Epithelial cell of prostate (primary cell): ENCODE data around the gene GPR180.
"Not testable (repeated sequence)": the region's sequence is repeated elsewhere in the genome, so short reads cannot be mapped to it uniquely, and the experiment has no call there.

Source experiments
- DNase-seq: peaks from one replicate; pipeline ENCODE4 v3.0.0-alpha.2; 2011; ENCODE audit warnings: low read depth, low spot score
- H3K27ac ChIP-seq: fragments of 450-650 bp; 2 replicates; pipeline ENCODE4 v1.5.1; 2017; ENCODE audit warnings: mild to moderate bottlenecking

Gene GPR180

DNA sequence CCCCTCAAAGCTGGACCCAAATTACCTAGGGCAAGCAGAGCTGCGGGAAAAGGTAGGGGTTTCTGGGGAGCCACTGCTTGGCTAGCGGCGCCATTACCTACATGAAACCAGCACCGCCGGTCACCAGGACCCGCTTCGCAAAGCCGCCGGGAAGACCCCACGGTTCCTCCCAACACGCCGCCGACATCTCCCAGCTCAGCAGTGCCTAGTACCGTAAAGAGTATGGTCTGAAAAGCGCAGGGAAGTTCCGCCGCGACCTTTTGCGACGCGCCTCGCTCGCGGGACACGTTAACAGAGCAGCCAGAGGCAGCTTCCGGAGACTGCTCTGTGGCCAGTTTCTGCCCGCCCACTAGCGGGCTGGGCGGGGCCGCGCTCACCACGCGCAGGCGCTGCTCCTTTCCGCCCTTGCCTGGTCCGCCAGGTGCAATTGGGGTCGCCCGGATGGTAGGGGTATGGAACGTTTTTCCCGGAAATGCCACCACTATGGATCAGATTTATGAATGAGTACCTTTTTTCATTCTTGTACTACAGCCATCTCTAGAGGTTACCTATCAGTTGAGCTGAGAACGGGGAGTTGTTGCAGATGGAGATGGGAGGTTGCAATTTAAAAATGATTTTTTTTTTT lies 5.6 kb upstream of the GPR180 start, which contains the start of gene TGDS:
TGDS (minus strand) TSS at position 203 of the 625 bp plus-strand sequence; CDS start at position 187, 16 bp downstream.
- peak within 1 kb of the TSS; percentile 60 for H3K27ac ChIP-seq
- peak; percentile 59 for DNase-seq

DNA sequence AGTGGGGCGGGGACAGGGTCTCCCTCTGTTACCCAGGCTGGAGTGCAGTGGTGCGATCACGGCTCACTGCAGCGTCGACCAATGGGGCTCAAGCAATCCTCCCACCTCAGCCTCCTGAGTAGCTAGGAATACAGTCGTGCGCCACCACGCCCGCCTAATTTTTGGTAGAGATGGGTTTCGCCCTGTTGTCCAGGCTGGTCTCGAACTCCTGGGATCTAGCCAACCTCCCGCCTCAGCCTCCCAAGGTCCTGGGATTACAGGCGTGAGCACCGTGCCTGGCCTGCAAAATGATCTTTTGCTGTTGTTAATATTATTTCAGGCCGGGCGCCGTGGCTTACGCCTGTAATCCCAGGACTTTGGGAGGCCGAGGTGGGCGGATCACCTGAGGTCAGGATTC lies 5.1 kb upstream of the GPR180 start:
- DNase-seq = no peak

DNA sequence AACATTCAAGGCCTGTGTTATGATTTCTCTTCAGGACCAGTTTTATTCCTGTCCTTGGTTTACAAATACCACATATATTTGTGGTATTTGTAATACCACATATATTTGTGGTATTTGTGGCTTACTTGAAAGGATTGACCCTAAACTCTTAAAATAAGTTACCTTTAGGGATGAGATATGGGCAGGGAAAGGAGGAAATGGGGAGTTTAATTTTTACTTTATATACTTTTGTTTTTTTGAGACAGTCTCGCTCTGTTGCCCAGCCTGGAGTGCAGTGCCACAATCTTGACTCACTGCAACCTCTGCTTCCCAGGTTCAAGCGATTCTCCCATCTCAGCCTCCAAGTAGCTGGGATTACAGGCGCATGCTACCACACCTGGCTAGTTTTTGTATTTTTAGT lies 3.4 kb upstream of the GPR180 start:
- H3K27ac ChIP-seq = no peak overlapping the region
- DNase-seq = no peak

More for the DNA sequence above, 5.1 kb upstream of the GPR180 start:
- no peak overlapping the region for H3K27ac ChIP-seq

DNA sequence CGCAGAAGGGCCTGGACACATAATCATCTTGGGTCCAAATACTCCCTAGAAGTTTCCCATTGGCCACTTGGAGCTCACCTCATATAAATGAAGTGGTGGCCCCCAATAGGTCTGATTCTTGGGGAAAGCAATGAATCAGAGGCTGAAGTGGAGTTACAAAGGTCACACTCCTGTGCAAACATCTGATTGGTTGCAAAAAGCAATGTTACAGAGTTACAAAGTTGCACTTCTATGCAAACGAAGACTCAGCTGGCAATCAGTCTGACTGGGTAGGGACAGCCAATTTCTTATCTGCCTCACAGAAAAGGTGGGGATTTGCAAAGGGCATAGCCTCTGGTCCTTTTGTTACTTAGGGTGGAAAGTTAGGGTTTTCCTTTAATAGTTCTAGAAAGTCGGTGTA lies 1.8 kb upstream of the GPR180 start:
- H3K27ac ChIP-seq = no peak overlapping the region
- no peak for DNase-seq

DNA sequence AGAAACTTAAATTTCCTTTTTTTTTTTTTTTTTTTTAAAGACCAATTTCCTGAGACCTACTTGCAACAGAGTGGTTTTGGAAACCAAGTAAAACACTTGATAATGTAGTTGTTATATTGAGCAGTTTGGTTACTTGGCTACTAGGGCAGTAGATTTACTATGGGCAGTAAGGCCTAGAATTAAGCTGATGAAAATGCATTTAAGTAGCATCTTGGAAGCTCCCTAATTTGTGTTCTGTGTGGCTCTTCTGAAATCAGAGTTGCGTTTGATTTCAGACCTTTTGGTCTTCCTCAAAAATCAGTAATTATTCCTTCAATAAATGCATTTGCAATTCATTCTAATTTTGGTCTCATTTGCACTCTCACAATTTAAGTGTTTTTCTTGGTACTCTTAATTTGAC lies 810 bp downstream of the GPR180 start:
- no peak for DNase-seq
- peak overlapping the region; percentile 72 for H3K27ac ChIP-seq

DNA sequence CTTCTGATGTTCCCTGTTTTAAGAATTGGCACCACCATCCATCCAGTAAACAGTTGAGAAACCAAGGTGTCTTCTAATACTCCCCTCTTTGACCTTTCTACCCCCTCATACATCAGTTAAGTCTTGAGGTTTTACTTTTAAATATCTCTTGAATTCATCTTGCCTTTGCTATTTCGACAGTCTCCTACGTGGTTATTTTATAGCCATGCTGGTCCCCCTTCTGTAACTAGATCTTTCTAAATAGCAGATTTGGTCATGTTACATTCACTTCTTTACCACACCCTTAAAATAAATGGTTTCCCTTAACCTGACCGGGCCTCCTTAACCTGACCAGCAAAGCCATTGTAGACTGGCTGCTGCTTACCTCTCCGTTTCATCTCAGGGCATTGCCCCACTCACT lies 5.4 kb downstream of the GPR180 start:
- no peak for DNase-seq

DNA sequence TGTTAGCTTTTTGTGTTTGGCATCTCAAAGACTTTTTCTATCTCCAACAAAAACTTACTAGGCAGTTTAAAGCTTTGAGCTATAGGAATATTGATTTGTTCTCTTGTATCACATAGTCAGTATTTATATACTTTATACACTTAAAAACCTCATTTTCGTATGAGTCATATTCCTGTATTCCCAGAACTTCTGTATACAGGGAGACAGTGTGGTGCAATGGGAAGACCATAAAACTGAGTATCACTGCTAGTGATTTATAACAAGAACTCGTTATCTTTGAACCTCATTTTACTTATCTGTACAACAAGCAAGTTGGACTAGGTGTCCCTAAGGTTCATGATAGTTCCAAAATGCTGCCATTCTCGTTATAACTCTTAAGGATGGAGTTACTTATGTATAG lies 6.3 kb downstream of the GPR180 start:
- H3K27ac ChIP-seq = no peak overlapping the region
- DNase-seq = no peak

More for the DNA sequence above, 5.4 kb downstream of the GPR180 start:
- no peak overlapping the region for H3K27ac ChIP-seq

DNA sequence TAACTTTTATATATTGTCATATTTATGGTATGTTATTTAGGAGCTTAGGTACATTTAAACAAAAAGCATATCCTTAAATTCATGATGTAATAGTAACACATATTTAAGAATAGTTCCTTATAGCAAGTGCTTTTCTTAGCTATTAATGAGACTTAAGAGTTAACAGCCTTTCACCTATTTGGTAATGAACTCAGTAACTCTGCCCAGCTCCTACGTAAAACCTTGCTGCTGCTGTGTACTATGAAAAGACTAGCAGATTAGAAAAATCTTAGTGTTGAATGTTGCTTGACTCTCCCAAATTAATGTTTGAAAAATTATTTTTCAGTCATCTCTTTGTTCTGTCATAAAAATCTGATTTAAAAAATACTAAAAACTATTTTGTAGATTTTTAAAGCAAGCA lies 6.9 kb downstream of the GPR180 start:
- H3K27ac ChIP-seq = no peak overlapping the region
- DNase-seq = no peak

DNA sequence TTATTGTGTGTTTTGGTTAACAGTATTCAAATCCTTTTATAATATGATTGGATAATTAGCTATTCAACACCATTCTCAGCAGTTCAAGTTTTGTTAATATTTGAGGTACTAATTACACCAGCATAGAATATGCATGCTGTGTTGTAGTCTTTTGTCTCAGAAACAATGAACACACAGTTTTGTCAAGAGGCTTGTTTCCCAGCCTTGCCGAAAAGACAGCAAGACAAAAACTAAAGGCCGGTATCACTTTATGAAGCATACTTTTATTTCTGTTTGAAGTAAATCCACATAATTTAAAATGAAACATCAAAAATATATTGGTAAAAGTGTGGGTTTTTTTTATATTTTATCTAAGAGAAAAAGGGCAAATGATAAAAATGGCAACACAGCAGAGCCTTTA lies 7.5 kb downstream of the GPR180 start:
- no peak overlapping the region for H3K27ac ChIP-seq
- DNase-seq = no peak

DNA sequence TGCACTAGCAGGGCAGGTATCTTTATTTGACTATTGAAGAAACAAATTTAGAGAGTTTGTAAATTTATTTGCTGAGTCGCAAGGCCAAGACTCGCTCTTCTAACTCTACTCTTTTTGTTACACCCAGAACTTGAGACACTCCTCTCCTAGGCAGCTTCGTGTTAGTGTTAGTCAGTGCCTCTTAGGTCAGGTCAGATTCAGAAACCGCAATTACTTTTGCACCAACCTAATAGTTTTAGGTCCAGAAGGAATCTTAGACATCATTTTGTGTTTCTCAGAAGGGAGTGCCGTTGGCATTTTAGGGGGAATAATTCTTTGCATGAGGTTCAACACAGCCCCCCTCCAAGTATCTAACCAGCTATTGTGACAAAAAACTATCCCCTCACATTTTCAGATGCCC lies 8.8 kb downstream of the GPR180 start:
- H3K27ac ChIP-seq = no peak overlapping the region

DNA sequence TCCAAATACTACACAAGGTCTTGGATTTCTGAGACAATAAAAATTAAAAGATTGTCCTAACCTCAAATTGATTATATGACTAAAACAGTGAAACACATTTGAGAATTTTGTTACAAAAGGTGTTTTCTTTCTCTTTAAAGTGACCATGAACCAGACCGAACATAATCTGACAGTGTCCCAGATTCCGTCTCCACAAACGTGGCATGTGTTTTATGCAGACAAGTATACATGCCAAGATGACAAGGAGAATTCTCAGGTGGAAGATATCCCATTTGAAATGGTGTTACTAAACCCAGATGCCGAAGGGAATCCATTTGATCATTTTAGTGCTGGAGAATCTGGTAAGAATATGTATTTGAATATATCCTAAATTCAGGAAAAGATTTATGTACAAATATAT lies 10.4 kb downstream of the GPR180 start:
- H3K27ac ChIP-seq = no peak overlapping the region
- DNase-seq = no peak

More for the DNA sequence above, 8.8 kb downstream of the GPR180 start:
- no peak for DNase-seq

DNA sequence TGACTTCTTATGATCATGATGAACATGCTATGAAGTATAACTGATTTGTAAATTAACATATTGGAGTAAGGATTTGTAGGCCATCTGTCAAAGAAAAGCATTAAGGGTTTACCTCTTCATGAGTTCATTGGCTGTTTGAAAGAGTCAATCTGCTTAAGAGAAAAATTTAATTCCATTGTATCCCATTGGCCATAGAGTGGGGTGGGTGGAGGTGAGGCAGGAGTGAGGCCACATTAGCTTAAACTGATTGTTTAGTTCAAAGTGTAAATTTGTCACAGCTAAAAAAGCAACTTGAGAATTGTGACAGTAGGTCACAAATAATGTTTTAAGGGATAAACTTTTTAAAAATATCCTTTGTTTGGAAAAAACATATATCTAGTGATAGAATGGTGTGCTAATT lies 11.4 kb downstream of the GPR180 start:
- no peak overlapping the region for H3K27ac ChIP-seq

DNA sequence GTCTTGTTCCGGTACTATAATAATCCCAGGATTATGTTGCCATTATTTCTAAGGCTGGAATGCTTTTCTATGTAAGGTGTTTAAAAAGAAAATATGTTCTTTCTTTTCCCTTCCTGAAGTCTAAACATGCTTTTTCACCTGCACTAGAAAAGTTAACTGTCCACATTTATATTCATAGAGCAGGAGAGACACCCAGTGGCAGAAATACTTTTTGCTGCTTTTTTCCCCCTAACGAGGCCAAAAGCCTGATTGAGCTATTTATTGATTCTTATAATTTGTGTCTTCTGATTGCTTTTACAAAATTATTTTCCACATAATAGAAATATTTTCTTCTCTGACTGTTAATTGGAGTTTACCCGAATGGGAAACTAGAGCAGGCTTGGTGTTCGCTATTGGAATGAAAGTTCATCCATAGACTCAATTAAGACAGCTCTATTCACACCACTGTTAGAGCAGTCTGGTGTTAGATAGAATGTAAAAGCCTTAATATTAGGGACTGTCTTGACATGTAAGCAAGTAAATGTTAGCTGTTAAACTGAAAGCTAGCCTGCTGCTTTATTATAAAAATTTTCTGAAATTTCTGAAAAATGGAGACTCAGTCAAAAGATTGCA lies 15.8 kb downstream of the GPR180 start:
- no peak for DNase-seq
- no peak overlapping the region for H3K27ac ChIP-seq

More for the DNA sequence above, 11.4 kb downstream of the GPR180 start:
- no peak for DNase-seq

DNA sequence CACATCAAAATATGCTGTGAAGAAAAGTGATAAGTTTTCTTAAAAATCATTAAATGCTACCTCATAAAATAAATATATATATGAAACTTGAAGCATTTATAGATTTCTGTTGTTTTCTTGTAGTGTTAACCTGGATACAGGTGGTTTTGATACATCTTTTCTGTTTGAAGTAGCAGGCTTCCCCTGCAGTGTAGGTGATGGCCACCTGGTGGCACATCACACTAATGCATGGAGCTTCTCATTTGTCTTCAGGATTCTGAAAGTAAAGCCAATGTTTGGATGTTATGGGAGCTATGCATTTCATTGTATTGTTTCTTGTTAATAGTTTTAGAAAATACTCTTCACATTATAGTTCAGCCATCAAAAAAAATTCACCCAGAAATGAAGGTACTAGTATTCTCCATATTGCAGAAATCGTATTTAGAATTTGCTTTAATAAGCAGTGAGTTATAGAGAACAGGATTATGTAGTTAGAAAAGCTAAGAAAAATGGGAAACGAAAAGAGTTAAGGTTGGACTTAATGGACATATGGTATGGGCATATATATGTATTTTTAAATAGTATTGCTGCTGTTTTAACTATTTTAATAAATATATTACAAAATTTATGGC lies 18.7 kb downstream of the GPR180 start:
- no peak for DNase-seq
- no peak overlapping the region for H3K27ac ChIP-seq

DNA sequence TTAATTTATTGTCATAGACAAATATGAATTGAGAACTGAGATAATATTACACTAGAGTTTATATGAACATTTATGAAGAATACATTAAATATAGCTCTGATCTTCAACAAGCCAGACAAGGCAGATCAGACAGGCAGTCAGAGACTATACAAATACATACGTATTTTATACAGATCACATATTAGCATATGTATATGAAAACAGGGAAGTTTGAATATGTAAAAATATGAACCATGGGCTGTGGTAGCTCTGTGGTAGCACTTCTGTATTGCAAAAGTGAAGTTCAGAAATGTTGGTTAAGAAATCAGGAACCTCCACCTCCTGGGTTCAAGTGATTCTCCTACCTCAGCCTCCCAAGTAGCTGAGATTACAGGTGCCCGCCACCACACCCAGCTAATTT lies 20.7 kb downstream of the GPR180 start:
- DNase-seq = no peak
- H3K27ac ChIP-seq = no peak overlapping the region

DNA sequence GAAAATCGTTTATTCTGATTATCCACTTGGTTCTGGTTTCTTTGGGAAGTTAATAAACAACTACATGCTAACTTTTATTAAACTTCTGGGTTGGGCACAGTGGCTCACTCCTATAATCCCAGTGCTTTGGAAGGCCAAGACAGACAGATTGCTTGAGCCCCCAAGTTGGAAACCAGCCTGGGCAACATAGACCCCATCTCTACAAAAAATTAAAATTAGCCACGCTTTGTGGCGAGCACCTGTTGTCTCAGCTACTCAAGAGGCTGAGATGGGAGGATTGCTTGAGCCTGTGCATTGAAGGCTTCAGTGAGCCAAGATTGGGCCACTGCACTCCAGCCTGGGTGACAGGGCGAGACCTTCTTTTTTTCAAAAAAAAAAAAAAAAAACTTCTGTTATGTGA lies 21.7 kb downstream of the GPR180 start:
- H3K27ac ChIP-seq = no peak overlapping the region
- no peak for DNase-seq

DNA sequence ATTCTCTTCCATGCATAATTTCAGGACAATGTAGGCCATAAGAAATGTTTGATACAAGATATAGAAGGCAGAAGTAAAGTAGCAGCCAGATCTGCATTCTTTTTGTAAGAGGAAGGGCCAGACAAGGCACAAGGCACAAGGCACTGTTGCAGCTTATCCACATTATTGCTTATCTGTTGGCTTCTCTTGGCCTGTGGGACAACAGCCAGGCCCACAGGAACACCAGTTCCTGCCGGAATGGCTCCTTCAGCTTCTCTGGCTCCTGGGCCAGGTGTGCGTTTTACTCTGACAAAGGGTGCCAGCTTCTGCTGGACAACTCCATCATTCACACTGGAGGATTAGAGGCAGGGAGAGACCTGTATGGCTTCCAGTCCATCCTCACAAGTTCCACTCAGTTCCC lies 29.2 kb downstream of the GPR180 start:
- no peak overlapping the region for H3K27ac ChIP-seq

DNA sequence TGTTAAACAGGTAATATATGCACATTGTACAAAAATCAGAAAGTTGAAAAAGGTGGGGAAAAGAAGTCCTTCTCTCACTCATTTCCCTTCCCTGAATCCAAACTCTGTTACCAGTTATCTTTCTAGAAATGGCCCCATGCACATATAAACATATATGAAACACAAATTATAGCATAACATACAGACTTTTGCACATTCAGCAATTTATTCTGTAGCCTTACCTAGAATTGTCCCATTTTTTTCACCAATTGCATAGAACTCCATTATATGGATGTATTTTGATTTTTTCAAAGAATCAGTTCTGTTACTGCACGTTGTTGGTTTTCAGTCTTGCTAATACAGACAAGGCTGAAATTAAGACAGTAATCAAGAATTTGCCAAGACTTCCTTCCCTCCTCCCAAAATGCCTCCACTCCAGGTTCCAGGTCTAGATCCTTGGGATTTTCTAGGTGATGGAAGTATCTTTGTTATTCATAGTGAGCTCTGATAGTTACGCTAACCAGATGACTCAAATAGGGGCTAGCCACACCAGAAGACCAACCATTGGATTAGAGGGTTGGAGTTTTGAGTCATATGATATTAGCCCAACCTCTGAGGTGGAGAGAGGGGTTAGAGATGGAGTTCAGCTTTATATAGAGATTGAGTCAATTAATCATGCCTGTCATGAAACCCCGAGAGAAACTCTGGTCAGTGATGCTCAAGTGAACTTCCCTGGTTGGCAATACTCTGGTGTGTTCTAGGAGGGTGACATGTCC lies 30.7 kb downstream of the GPR180 start:
- no peak for DNase-seq
- no peak overlapping the region for H3K27ac ChIP-seq

More for the DNA sequence above, 29.2 kb downstream of the GPR180 start:
- DNase-seq = no peak

DNA sequence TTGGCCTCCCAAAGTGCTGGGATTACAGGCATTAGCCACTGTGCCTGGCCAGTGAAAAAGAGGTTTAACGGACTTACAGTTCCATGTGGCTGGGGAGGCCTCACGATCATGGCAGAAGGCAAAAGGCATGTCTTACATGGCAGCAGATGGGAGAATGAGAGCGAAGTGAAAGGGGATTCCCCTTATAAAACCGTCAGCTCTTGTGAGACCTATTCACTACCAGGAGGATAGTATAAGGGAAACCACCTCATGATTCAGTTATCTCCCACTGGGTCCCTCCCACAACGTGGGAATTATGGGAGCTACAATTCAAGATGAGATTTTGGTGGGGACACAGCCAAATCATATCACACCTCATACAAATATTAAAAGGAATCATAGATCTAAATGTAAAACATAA lies 34.4 kb downstream of the GPR180 start:
- not testable (repeated sequence) for DNase-seq, H3K27ac ChIP-seq

DNA sequence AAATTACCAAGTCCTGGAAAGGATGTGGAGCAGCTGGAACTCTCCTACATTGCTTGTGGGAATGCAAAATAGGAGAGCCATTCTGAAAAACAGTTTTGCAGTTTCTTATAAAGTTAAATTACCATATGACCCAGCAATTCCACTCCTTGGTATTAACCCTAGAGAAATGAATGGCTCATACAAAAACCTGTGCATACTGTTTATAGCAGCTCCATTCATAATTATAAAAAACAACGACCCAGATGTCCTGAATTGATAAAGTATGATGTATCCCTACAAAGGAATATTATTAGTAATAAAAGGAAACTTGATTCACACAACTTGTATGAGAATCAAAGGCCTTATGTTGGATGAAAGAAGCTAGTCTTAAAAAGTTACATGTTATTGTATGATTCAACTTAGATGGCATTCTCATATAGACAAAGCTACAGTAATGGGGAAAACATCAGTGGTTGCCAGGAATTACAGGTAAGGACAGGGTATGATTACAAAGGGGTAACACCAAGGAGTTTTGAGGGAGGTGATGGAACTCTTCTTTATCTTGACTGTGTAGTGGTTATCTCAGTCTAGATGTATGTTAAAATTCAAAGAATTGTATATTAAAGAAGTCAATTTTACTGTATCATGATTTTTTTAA lies 35.4 kb downstream of the GPR180 start:
- no peak overlapping the region for H3K27ac ChIP-seq
- no peak for DNase-seq
